ENCODE results near the gene MYMK. TPM values are rescaled to one million over a fixed set of nuclear protein-coding genes. Genes with fewer than 3 reads are reported as not detected.

MYMK gene
- total and polyA plus RNA-seq, 2 experiments from 2014 or later, result not detected

DNA sequence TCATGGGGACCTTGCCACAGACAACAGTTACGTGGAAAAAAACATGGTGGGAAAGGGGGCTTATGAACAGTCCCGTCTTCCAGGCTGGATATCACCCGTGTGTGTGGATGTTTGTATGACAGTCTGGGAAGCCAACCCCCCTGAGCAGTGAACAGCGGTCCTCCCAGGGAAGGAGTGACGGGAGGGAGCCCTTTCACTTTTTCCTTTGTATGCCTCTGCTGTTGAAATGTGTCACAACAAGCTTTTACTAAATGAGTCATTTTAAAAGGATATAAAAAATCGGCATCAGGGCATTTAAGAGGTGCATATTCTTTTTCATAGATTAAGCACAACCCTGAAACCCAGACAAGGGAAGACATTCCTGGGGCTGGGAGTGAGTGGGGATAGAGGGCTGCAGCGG is 5.1 kb downstream of the MYMK start:
- no peak overlapping the region for H2AFZ ChIP-seq
- peaks cover 10% of the 10 kb centered on the region for H3K27me3 Mint-ChIP-seq (ENCODE audit: insufficient read depth, low read depth, poor library complexity)
- H3K9me2 ChIP-seq (ENCODE audit: insufficient read depth), result no peaks in the 10 kb centered on the region
- H3K27ac Mint-ChIP-seq, result no peak overlapping the region
- H3K9me3 Mint-ChIP-seq, result no peaks in the 10 kb centered on the region; the same call in 2 of the 3 replicates
- peaks cover 8% of the 10 kb centered on the region; the same call in 2 of the 3 replicates for H3K4me1 Mint-ChIP-seq
- no peaks in the 10 kb centered on the region for H3K27me3 ChIP-seq (ENCODE audit: insufficient read depth)
- H3K79me2 ChIP-seq (replicated peaks; ENCODE audit: insufficient read depth), result no peaks in the 10 kb centered on the region
- no peak overlapping the region for H3K4me3 ChIP-seq
- no peak for DNase-seq (ENCODE audit: low spot score)
- no peaks in the 10 kb centered on the region for H3K4me1 ChIP-seq (ENCODE audit: insufficient read depth)
- no peaks in the 10 kb centered on the region; the same call in 2 of the 3 replicates for H3K36me3 Mint-ChIP-seq (ENCODE audit: low read depth)
- H3K36me3 ChIP-seq (ENCODE audit: insufficient read depth), result no peaks in the 10 kb centered on the region
- no peak for ATAC-seq
- H4K20me1 ChIP-seq (replicated peaks; ENCODE audit: insufficient read depth), result no peaks in the 10 kb centered on the region
- no peak overlapping the region for H3K27ac ChIP-seq (ENCODE audit: low read depth)
- H3F3A ChIP-seq (replicated peaks; ENCODE audit: low read depth), result no peaks in the 10 kb centered on the region
- H3K4me2 ChIP-seq, result no peak overlapping the region
- H3K4me3 Mint-ChIP-seq, result no peak overlapping the region
- TF ChIP-seq REST (IDR thresholded peaks at IDR 0.05; ENCODE audit: unreplicated experiment) (no peak), EZH2phosphoT487 (IDR thresholded peaks at IDR 0.05; ENCODE audit: unreplicated experiment) (no peak), POLR2AphosphoS5 (IDR thresholded peaks at IDR 0.05; ENCODE audit: low read depth) (no peak), ZNF331 (CRISPR knock-in tag; IDR thresholded peaks at IDR 0.05; ENCODE audit: low read depth) (no peak), ZNF114 (CRISPR knock-in tag; IDR thresholded peaks at IDR 0.05) (no peak)

DNA sequence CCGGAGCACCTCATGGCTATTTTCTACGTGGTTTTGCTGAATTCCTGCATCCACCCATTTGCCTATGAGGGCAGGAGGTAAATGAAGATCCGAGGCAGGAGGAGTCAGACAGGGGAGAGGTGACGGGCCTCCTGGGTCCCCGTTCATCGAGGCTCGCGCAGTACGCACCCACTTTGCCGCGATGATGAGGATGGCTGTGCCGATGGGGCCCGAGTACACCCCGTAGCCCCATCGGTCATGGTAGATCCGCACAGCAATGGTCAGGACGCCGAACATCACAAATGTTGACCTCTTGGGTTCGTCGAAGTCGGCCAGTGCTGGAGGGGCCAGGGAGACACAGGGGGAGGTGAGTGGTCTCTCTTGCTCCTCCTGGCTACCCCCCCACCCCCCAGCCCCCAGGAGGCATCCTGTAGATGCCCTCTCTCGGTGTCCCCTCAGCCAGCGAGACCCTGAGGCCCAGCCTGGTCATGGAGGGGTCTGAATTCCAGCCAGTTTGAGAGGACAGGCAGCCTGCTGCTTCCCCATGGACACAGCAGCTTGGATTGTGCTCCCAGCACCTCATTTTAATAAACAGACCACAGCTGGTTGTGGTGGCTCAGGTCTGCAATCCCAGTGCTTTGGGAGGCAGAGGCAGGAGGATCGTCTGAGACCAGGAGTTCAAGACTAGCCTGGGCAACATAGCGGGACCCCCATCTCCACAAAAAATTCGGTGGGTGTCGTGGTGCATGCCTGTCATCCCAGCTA is 5.9 kb downstream of the MYMK start:
- peaks cover 8% of the 10 kb centered on the region for H3K27me3 Mint-ChIP-seq (ENCODE audit: insufficient read depth, low read depth, poor library complexity)
- no peaks in the 10 kb centered on the region; the same call in 2 of the 3 replicates for H3K36me3 Mint-ChIP-seq (ENCODE audit: low read depth)
- no peak for ATAC-seq
- Histone ChIP-seq H3K27me3 (ENCODE audit: insufficient read depth) (no peaks in the 10 kb centered on the region), H3K36me3 (ENCODE audit: insufficient read depth) (no peaks in the 10 kb centered on the region), H4K20me1 (replicated peaks; ENCODE audit: insufficient read depth) (no peaks in the 10 kb centered on the region), H3K4me2 (no peak overlapping the region), H3K4me1 (ENCODE audit: insufficient read depth) (no peaks in the 10 kb centered on the region), H3K27ac (ENCODE audit: low read depth) (no peak overlapping the region), H2AFZ (no peak overlapping the region), H3F3A (replicated peaks; ENCODE audit: low read depth) (no peaks in the 10 kb centered on the region), H3K79me2 (replicated peaks; ENCODE audit: insufficient read depth) (no peaks in the 10 kb centered on the region), H3K4me3 (no peak overlapping the region), H3K9me2 (ENCODE audit: insufficient read depth) (no peaks in the 10 kb centered on the region)
- peaks cover 8% of the 10 kb centered on the region; the same call in 2 of the 3 replicates for H3K4me1 Mint-ChIP-seq
- no peak overlapping the region for H3K4me3 Mint-ChIP-seq
- no peak for DNase-seq (ENCODE audit: low spot score)
- no peak overlapping the region for H3K27ac Mint-ChIP-seq
- no peaks in the 10 kb centered on the region; the same call in 2 of the 3 replicates for H3K9me3 Mint-ChIP-seq
- no peak for TF ChIP-seq CREB1 (CRISPR knock-in tag; IDR thresholded peaks at IDR 0.05; ENCODE audit: low read depth)
- no peak for TF ChIP-seq REST (IDR thresholded peaks at IDR 0.05; ENCODE audit: unreplicated experiment)
- TF ChIP-seq EZH2phosphoT487 (IDR thresholded peaks at IDR 0.05; ENCODE audit: unreplicated experiment), result no peak
- TF ChIP-seq NANOG (IDR thresholded peaks at IDR 0.05; ENCODE audit: borderline replicate concordance), result no peak
- no peak for TF ChIP-seq JUNB (IDR thresholded peaks at IDR 0.05; ENCODE audit: unreplicated experiment)
- TF ChIP-seq EZH2 (IDR thresholded peaks at IDR 0.05; ENCODE audit: low read depth, unreplicated experiment), result no peak
- no peak for TF ChIP-seq ZNF114 (CRISPR knock-in tag; IDR thresholded peaks at IDR 0.05)
- no peak for TF ChIP-seq STAT1 (IDR thresholded peaks at IDR 0.05; ENCODE audit: unreplicated experiment)
- no peak for TF ChIP-seq ZNF331 (CRISPR knock-in tag; IDR thresholded peaks at IDR 0.05; ENCODE audit: low read depth)
- no peak for TF ChIP-seq POLR2AphosphoS5 (IDR thresholded peaks at IDR 0.05; ENCODE audit: low read depth)

Measured in GM23338 (cell line).